NCI-H1048 (cell line): ENCODE data around the gene SDR42E2.
"Not testable (repeated sequence)": the region's sequence is repeated elsewhere in the genome, so short reads cannot be mapped to it uniquely, and the experiment has no call there.

Experiments
- DNase-seq: peaks from one replicate; lab custom pipeline; 2025; lab: John Stamatoyannopoulos, UW

The SDR42E2 gene

DNA sequence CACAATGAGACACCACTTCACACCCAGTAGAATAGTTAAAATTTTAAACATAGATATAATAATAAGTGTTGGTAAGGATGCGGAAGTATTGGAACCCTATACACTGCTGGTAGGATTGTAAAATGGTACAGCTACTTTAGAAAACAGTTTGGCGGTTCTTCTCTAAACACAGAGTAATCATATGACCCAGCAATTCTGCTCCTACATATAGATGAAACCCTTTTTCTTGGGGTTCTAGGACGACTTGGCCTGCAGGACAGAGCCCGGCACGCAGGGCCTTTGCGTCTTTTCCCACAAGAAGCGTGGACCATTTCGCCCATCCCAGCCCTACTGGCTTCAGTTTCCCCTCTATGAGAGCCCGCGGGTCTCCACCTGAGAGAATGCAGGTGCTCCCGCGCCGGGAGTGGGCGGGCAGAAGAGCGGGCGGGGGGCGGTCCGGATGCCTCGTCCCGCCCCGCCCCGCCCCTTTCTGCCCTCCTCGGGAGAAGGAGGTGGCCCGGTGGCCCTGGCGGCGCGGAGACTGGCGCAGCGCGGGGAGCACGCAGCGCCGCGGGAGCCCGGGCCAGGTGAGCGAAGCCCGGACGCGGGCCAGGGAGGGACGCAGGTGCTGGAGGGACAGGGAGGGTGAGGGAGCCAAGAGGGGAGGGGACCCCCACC, at the start of gene SDR42E2:
Gene SDR42E2 (plus strand): TSS at position 508 of the 657 bp plus-strand sequence. CDS start 3,077 bp downstream, outside the sequence.
- no peak for DNase-seq

GRCh38 chr16:22116095-22116700, 46.1 kb upstream of the SDR42E2 start:
- no peak for DNase-seq

- no peak for DNase-seq
Measured at GRCh38 chr16:22117609-22118008, 44.7 kb upstream of the SDR42E2 start.

DNA sequence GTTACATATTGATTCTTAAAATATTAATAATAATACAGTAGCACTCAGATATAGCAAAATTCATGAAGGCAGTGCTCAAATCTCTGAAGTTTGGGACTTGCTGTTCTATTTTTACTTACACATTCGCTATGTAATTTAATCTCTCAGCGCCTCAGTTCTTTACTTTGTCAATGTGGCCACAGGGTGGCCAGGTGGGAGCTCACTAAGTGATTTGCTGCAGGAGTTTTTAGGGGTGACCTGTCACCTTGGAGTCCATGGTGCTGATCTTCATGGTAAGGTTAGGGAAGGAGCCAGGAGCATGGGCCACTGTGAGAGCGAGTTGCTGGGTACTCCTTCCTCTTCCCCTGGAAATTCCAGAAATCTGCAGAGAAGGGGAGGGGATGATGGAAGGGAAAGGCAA, 41.9 kb upstream of the SDR42E2 start:
- no peak for DNase-seq

GRCh38 chr16:22122239-22122638, 40.1 kb upstream of the SDR42E2 start:
- no peak for DNase-seq

DNA sequence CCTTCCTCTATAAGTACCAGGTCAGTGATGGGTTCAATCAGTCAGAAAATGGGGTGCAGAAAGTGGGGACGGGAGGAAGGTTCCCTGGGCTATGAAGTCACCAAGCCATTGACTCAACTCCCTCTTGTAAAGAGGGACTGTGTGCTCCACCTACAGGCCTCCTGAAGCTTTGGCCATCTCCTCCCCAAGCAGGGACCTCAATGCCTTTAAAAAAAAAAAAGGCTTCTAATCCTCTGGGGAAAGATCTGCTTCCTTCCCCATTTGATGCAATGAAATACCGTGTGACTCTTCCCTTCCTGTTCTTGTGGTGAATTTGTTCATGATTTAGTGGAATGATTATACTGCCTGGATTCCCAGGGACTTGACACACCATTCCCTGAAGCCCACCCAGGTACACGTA, 39.2 kb upstream of the SDR42E2 start:
- no peak for DNase-seq

DNA sequence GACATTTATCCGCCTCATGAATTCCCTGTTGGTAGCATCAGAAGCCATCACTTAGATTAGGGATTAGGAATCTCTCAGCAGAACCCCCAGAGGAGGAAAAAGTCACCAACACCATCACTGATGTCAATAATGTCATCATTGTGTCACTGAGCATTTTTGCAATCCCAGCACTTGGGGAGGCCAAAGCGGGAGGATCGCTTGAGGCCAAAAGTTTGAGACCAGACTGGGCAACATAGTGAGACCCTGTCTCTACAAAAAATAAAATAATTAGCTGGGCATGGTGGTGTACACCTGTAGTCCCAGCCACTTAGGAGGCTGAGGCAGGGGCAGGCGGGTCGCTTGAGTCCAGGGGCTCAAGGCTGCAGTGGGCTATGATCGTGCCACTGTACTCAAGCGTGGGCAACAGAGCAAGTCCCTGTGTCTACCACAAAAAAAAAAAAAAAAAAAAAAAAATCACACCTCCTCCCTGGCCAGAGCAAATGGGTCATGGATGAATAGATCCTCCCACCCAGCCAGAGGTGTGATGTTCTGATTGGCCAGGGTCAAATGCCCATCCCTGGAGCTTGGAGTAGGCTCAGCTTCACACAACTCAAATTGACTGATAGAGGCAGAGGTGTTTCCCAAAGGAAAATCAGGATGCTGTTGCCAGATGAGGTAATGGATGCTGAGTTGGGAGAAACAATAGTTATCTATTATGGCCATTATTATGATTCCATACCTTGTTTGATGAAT, 38.4 kb upstream of the SDR42E2 start:
- DNase-seq: no peak

GRCh38 chr16:22124583-22125284, 37.6 kb upstream of the SDR42E2 start:
- DNase-seq: no peak

GRCh38 chr16:22126037-22126558, 36.2 kb upstream of the SDR42E2 start:
- DNase-seq: no peak

DNA sequence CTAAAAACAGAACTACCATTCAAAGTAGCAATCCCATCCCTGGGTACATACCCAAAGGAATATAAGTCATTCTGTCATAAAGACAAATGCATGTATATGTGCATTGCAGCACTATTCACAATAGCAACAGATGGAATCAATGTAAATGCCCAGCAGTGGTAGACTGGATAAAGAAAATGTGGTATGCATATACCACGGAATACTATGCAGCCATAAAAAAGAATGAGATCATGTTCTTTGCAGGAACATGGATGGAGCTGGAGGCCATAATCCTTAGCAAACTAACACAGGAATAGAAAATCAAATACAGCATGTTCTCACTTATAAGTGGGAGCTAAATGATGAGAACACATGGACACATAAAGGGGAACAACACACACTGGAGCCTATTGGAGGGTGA, 33.8 kb upstream of the SDR42E2 start:
- DNase-seq: not testable (repeated sequence)

DNA sequence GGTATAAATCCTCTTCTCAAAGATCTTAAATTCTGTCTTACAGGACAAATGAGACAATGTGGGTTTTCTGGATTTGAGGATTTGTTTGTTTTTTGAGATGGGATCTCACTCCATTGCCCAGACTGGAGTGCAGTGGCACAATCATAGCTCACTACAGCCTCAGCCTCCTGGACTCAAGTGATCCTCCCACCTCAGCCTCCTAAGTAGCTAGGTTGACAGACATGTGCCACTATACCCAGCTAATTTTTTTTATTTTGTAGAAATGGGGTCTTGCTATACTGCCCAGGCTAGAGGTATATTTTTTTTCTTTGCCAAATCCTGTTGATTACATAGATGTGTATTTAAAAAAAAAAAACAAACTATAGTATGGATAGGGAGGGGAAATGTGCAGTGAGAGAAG, 31.8 kb upstream of the SDR42E2 start:
- no peak for DNase-seq

GRCh38 chr16:22132801-22133200, 29.5 kb upstream of the SDR42E2 start:
- no peak for DNase-seq

- no peak for DNase-seq
Measured at GRCh38 chr16:22138482-22138881, 23.8 kb upstream of the SDR42E2 start.

GRCh38 chr16:22139008-22139407, 23.3 kb upstream of the SDR42E2 start:
- DNase-seq: no peak

DNA sequence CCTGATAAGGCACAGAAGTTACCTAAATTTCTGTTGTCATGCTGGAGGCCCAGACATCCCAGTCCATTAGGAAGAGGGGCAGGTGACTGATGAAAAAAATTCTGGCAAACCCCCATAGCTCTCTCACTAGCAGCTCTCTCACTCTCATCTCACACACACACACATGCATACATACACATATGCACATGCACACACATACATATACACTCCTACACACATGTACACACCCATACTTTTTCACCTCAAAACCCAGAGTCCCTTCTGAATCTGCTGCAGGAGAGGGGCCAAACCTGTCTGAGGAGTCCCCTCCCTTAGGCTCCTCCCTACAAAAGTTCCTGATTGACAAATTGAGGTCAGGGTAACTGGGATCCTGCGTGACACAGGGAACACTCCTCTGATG, 22.6 kb upstream of the SDR42E2 start:
- DNase-seq: no peak

DNA sequence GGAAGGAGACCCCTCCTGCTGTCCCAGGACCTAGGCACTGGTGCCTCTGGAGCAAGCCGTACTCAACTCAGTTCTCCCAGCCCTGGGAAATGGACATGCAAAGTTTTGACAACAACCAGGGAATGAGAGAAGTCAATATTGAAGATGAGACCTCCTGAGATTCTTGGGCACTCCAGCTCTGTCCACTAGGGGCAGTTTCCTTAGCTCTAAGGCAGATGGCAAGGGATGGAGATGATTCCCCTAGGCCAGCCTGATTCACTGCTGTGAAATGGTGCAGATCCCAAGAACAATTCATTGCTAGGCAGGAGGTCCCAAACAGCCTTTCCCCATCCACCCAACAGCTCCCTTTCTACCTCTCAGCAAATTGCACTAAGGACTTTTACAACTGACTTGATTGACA, 20.5 kb upstream of the SDR42E2 start:
- DNase-seq: no peak

GRCh38 chr16:22144520-22144919, 17.8 kb upstream of the SDR42E2 start:
- no peak for DNase-seq

- no peak for DNase-seq
Measured at GRCh38 chr16:22147853-22148252, 14.5 kb upstream of the SDR42E2 start.

DNA sequence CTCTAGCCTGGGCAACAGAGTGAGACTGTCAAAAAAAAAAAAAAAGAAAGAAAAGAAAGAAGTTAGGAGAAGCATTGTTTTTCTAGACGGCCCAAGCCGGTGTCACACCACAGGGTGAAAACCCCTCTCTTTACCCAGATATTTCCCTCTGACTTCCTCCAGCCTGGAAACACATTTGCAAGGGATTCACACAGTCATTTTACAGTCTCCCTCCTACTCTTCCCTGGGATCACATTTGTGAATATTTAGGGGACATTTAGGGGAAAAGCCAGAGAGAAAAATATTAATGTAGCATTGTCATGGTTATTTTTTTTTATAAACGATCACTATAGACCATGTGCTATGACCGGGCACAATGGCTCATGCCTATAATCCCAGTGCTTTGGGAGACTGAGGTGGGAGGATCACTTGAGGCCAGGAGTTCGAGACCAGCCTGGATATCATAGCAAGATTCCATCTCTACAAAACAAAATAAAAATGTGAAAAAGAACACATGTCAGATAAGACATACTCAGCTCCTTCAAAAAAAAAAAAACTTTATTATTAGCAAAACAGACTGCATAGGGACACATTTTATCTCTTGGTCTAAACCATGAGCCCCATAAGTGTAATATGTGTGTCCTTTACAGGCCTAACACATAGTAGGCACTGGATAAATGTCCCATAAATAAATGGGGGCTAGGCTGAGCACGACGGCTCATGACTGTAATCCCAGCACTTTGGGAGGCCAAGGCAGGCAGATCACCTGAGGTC, 10.9 kb upstream of the SDR42E2 start:
- DNase-seq: no peak

- no peak for DNase-seq
Measured at GRCh38 chr16:22152316-22152715, 10.0 kb upstream of the SDR42E2 start.

DNA sequence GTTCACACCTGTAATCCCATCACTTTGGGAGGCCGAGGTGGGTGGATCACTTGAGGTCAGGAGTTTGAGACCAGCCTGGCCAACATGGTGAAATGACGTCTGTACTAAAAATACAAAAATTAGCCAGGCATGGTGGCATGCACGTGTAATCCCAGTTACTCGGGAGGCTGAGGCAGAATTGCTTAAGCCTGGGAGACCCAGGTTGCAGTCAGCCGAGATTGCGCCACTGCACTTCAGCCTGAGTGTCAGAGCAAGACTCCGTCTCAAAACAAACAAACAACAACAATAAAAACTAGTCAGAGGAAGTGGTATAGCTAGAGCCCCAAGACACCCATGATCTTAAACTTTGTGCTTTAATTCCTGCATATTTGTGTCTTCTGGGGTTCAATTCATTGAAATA, 9.2 kb upstream of the SDR42E2 start:
- not testable (repeated sequence) for DNase-seq

- DNase-seq: no peak
Measured at GRCh38 chr16:22161401-22161800, 905 bp upstream of the SDR42E2 start.
